HG03135 (cell line): ENCODE measurements around the gene DOCK10.
"Not testable (repeated sequence)": the region's sequence is repeated elsewhere in the genome, so short reads cannot be mapped to it uniquely, and the experiment has no call there.

ENCODE experiments used
- ATAC-seq: cut with Tn5 transposase; IDR thresholded peaks from one replicate; pipeline ENCODE4 v1.9.1; 2021; ENCODE audit warnings: mild to moderate bottlenecking, moderate library complexity; ENCODE audit not compliant: unreplicated experiment

DOCK10 gene

DNA sequence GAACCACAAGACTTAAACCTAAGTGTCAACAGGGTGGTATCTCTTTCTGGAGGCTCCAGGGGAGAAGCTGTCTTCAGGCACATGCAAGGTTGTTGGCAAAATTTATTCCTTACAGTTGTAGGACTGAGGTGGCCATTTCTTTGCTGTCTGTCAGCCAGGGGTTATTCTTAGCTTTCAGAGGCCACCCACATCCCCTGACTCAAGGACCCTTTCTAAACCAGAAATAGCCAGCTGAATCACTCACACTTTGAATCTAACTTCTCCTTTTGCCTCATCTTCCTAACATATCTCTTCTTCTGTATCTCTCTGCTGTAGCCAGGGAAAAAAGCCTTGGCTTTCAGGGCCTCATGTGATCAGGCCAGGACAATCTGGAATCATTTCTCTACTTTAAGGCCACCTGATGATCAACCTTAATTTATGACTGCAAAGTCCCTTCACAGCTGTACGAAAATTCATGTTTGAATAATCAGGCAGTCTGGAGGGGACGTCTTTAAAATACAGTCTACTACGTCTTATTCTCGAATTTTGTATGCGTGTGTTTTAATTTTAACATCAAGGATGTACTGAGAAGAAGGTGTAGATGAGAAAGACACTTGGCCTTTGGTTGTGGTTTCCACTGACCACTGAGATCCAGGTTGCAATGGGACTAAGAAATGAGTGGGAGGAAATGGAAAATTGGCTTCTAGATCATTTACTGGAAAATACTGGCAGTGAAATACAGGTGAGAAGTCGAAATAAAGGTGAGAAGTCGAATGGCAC lies 90.4 kb downstream of the DOCK10 start:
- no peak for ATAC-seq

DNA sequence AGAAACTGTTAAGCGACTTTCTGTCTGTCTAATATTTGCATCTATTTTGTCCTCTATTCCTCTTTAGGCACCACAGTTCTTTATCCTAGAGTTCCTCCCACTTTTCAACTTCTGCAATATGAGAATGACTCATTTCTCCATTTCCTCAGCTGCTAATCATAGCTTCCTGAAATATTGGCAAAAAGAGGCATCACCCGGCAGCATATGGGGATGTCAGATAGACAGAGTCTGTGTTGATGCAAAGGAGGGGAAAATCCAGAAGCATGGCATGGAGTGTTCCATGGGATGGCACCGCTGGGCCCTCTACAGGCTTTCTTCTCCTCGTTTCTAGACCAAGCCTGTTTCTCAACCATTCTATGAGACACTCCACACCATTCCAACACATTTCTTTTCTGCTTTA lies 93.4 kb downstream of the DOCK10 start:
- no peak for ATAC-seq

DNA sequence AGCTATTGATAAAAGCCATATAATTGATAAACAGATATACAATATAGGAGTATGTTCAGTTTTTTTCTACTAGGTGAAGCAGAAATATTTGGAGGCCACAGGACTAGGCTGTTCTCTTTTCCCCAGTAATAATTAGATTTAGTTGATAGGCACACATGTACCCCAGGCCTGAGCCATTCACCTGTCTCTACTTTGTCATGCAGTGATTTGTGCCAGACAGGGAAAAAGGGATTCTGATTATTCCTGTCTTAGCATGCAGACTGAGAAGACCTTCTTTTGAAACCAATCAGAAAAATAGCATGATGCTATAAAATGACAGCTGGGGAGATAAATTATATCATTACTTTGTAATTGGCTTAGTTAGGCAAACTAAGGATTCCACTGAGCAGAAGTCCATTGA lies 94.3 kb downstream of the DOCK10 start:
- ATAC-seq: no peak

DNA sequence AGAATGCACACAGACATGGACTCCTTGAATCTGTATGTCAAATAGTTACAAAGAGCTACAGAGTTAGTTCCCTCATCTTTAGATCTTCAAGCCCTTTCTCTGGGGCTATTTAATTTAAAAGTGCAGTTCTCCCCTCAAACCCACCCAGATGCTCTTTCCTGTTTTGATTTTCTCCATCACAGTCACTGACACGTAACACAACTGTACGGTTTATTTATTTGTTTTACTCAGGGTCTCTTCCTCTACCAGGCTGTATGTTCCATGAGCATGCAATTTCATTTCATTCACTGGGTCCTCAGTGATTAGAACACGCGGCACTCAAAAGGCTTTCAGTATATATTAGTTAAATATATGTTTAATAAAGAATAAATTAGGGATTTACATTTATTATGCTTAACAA lies 94.7 kb downstream of the DOCK10 start:
- ATAC-seq: no peak

DNA sequence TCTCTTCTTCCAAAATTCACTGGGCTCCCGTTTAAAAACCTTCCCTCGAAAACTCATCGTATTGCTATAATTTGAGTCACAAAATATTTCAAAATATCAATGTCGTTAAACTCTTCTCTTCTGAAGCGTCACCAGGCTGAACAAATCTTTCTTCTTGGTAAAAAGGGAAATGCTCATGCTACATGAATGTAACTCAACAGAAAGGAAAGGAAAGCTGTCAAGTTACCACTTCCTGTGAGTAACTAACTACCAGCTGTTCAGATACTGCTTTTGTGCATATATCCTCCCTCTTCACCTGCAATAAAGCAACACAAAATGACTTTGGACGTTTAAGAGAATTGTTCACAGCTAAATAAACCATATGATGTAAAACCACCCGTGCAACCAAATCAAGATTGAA lies 95.4 kb downstream of the DOCK10 start:
- peak; percentile 80 for ATAC-seq

DNA sequence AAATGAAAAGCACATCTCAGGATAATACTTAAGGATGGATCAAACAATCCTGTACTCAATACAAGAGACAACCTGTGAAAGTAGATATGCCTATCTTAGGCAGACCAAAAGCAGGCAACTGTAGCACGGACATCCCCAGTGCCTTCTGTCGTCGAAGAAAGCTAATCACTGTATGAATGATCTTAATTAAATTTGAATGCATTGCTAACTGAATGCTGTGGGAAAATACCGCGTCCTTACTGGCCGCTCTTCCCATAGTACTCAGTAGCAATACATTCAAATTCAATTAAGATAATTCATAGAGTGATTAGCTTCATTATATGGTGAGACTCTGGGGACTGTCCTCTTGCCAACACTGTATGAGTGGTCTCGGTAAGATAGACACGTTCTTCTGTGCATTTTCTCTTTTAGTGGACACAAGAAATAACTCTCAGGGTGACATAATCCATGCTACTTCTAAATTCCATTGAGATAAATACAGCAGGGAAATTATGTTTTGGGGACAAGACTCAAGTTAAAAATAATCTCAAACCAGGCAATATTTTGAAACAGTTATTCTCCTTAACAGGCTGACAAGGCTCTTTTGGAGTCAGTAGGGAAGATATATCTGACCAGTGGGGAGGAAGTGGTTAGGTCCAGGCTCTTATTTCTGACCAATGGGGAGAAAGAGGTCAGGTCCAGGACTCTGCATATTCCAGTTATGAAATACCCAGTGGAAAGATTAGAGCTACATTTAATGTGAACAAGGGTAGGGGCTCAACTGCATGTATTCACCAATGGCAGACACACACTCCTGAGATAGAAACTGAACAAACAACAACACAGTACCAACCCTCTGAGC lies 97.3 kb downstream of the DOCK10 start:
- no peak for ATAC-seq

DNA sequence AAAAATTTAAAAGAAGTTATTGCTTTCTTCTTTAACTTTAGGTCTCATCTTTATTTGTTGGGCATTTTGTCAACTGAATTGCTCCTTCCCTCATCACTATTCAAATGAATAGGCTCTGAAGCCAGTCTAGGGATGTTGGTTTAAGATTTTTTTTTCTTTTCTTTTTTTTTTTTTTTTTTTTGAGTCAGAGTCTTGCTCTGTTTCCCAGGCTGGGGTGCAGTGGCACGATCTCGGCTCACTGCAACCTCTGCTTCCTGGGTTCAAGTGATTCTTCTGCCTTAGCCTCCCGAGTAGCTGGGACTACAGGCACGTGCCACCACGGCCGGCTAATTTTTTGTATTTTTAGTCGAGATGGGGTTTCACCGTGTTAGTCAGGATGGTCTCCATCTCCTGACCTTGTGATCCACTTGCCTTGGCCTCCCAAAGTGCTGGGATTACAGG lies 98.6 kb downstream of the DOCK10 start:
- not testable (repeated sequence) for ATAC-seq

DNA sequence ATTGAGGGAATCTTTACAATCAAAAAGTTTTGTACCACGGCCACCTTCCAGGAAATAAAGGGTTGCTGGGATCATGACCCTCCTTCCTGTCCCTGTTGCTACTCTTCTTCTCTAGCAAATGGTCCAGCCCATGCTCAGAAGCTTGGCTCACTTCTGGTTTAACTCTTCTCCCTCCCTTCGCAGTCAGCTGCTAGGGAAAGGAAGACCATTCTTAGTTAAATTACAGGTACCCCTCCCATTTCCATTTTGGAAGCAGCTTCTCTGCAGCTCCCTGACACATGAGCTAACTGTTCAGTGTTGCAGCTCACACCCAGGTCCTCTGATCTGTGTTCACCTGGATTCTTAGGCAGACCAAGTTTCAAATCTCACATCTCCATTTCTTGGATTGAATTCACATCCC lies 100.3 kb downstream of the DOCK10 start:
- ATAC-seq: no peak

DNA sequence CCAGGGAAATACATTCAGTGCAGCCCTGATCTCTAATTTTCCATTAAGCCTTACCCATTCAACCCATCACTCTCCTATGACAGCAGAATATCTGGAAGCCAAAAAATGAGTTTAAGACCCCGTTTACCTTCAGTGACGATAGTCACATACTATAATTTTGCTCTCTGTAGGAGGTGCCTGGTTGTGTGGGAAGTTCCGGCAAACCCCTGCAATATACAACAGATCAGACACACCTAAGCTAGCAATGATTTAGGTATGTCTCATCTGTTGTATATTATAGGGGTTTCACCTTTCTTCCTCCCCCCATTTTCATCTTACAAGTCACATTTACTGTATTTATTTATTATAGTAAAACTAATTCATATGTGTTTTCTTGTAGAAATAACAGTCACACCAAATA lies 101.7 kb downstream of the DOCK10 start:
- no peak for ATAC-seq

DNA sequence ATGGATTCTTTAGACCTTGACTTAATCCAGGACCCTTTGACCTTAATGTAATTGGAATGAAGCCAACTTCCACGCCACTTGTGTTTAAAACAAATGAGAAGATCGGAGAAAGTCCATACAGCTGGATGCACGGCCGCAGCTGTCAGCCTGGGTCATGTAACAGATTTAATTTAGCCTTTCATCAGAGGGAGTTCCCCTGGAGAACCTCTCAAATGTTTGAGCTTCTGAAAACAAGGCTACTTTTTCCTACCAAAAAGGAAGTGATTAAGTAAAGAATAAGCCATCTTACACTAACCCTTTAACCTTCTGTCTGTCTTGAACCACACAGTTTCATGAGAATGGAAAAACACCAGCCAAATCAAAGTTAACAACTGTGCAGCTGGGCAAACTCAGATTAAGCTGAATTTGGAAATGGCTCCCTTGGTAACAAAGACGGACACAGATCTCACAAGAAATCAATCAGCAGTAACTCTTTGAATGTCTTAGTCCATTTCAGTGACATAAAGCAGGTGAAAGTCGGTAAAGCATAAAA lies 103.6 kb downstream of the DOCK10 start:
- peak; percentile 49 for ATAC-seq

DNA sequence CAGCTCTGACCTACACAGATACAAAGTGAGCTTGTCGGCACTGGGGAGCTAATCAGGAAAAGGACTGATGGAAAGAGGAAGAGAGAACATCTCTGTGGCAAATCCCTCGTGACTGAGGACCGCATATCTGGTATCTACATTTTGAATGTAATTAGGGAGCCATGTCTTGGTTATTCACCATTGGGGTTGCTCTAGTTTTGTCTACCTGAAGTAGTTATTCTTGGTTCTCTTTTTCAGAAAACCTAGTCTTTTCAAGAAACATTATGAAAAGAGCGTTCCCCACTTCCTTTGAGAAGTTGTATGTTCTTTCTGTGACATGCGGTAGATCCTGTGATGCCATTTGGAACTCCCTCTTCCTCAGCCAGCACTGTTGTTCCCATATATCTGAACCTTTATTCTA lies 104.4 kb downstream of the DOCK10 start:
- ATAC-seq: peak; percentile 84

DNA sequence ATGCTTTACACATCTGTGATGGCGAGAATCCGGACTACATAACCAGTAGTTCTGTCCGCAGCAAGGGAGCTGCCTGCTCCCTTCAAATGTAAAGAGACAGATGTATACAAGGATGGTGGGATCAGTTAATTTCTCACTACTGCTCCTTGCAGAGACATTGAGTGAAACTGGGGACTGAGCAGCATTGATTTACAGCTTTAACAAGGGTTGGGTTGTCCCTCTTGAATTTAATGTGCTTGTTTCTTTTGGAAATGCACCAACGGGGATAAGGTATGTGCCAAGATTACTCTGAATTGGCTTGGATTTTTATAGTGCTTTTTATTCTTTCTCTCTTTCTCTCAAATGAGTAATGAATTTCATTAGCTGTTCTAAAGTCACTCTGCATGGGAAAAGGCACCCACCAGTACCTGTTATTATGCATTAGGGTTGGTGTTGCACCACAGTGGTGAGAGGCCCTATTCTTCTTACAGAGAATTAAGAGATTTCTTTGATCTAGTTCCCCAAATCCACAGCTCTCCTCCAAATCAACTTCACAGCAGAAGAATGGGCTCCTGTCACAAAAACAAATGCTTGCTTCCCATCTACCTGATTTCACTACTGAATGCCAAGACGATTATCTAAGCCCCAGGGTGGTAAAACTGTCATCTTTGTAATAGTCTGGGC lies 107.6 kb downstream of the DOCK10 start:
- no peak for ATAC-seq

DNA sequence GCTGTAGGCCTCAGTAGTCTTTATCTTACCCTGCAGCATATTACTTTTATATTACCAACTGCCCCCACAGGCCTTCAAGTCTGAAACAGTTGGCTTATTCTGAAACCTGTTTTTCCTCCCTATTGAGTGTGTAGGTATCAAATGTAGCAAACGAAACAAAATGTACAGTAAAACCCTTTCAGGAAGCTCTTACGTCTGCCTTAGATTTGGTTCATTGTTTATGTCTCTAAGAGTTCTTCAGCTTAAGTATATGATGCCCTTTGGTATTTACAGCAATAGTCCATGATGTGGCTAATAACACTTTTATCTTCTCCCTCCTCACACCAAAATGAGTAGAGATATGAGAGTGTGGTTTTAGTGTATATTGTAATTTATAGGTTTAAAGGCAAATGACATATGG lies 108.8 kb downstream of the DOCK10 start:
- ATAC-seq: no peak

DNA sequence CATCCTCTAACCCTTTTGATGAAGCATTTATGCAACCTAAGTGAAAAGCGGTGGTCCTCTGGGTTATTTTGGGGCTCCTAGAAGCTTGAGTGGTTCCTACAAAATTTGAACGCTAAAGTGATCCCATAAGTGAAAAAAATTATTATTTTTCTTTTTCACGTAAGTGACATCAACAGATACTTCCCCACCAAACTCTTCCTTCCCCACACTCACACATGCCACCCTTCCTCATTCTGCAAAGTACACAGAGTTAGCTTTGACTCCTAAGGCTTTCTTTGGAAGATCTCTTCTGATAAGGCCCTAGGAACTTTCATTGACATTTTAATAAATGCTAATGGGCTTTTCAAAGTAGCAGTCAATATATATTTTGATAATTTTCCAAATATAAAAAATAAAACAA lies 109.7 kb downstream of the DOCK10 start:
- ATAC-seq: no peak

DNA sequence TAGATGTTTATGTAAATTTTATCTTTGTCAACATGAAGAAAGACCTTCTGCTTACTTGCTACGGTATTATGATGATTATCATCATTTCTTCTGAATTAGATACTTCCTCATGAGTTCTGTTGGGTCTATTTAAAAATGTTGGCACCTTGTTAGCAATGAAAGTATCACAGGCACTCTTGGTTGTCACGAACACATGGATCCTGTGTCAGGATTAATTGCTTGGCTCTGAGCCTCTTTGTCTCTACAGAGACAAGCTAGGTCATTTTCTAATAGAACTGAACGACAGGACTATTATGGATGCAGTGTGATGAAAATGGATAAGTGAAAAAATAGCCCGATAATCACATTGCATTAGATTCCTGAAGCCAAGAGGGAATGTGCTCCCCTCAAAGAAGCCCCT lies 110.3 kb downstream of the DOCK10 start:
- no peak for ATAC-seq

DNA sequence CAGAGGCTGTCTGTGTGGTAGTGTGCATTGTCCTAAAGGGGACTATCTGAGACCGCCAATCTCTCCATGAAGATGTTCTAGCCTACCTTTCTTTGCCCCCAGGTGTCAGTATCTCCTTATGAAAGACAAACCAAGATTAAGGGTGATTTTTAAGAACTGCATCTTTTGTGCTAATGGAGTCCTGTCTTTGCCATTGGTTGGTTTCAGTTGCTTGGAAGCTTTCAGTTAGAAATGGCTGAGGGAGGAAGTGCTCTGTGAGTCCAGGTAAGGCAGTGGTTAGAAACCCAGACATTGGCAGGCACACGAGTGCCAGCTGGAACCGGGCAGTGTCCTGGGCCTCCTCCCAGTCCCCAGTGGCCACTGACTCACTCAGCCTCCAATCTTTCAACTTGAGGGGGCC lies 111.3 kb downstream of the DOCK10 start:
- no peak for ATAC-seq

DNA sequence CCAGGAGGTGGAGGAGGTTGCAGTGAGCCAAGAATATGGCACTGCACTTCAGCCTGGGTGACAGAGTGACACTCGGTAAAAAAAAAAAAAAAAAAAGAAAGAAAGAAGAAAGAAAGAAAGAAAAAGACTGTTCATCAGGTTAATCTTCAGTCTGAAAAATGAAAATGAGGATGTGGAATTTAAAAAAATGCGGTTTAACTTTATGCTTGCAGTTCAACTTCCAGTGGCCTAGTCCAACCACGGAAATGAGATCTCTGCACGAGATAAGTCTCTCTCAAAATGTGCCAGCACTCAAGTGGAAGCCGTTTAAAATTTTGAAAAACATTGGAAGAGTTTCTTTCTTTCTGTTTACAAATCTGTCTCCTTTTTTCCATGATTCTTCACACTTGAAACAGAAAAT lies 112.1 kb downstream of the DOCK10 start:
- no peak for ATAC-seq

DNA sequence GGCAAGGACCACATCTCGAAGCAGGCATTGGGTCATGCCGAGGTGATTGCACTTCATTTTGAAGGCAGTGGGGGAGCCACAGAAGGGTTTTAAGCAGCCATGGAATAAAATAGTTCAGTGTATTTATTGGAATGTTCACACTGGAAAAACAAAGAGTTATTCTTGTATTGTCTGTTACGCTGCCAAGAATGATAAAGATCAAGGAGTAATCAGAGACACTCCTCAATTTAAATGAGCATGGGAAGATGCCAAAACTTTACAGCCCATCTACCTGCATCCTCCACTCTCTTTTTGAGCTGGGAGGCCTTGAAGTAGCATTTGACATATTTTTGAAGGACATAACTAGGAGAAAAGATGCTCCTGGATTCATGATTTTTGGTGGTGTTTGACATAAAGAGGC lies 112.8 kb downstream of the DOCK10 start:
- ATAC-seq: no peak

DNA sequence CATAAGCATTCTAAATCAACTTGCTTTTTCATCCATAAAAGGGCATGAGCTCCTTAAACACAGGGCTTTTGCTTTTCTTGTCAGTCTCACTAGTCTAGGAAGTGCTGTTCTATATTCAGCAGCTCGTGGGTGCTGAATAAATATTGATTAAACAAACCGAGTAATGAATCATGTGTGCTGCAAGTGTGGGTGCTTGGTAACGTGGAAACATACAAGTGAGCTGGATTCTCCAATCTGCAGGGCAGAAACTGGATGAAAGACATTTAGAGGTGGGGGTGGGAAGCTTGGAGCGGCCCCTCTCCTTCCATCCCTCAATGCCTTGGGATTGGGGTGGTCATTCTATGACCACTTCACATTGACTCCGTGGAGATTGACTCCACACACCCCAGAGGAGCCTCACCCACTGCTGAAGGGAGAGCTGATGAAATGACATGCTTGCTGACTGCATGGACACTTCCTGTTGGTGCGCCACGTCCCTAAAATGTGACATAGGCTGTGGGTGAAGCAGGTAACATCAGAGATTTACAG lies 114.6 kb downstream of the DOCK10 start:
- no peak for ATAC-seq

DNA sequence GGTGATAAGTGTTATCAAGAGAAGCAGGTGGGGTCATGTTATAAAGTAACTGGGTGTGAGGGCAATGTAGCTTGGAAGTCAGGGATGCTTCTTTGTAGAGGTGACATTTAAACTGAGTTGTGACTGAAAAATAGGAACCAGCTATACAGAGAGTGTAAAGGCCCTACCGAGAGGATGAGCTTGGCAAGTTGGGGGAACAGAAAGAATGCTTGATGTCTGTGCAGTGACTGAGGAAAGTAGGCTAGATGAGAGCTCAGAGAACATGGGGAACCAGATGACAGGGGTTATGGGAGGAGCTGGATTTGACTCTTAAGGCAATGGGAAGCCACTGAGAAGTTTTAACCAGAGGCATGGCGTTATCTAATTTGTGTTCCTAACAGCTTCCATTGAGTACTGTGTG lies 115.3 kb downstream of the DOCK10 start:
- ATAC-seq: no peak

DNA sequence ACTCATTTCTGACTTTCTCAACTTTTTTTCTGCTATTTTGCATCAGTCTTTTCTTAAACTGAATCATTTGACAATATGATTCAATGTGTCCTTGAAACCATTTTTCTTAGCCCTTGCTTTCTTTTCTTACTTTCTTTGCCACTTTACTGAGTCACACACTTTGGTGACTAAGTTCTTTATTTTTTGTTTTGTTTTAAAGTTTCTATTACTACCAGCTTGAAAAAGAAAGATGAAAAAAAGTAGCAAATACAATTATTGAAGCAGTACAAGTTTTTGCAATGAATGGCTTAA lies 116.5 kb downstream of the DOCK10 start:
- no peak for ATAC-seq
